NCI-H748 (cell line): ENCODE data around the gene BCL2L13.

Source experiments
- DNase-seq: peaks from one replicate; lab custom pipeline; 2025; ENCODE audit not compliant: unreplicated experiment; lab: John Stamatoyannopoulos, UW

Gene BCL2L13, protein sequence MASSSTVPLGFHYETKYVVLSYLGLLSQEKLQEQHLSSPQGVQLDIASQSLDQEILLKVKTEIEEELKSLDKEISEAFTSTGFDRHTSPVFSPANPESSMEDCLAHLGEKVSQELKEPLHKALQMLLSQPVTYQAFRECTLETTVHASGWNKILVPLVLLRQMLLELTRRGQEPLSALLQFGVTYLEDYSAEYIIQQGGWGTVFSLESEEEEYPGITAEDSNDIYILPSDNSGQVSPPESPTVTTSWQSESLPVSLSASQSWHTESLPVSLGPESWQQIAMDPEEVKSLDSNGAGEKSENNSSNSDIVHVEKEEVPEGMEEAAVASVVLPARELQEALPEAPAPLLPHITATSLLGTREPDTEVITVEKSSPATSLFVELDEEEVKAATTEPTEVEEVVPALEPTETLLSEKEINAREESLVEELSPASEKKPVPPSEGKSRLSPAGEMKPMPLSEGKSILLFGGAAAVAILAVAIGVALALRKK

GRCh38 chr22:17638432-17639246 lies at the start of gene BCL2L13:
Gene BCL2L13 (plus strand): TSS chr22:17638757. CDS start chr22:17655712, 16,955 bp downstream.
- DNase-seq, result peak; percentile 89

- no peak for DNase-seq
These were observed 48.7 kb upstream of the BCL2L13 start for GRCh38 chr22:17589810-17590375.

- DNase-seq, result no peak
These were observed 48.0 kb upstream of the BCL2L13 start for GRCh38 chr22:17590586-17590985.

- no peak for DNase-seq
These were observed 46.4 kb upstream of the BCL2L13 start for GRCh38 chr22:17592201-17592600.

DNA sequence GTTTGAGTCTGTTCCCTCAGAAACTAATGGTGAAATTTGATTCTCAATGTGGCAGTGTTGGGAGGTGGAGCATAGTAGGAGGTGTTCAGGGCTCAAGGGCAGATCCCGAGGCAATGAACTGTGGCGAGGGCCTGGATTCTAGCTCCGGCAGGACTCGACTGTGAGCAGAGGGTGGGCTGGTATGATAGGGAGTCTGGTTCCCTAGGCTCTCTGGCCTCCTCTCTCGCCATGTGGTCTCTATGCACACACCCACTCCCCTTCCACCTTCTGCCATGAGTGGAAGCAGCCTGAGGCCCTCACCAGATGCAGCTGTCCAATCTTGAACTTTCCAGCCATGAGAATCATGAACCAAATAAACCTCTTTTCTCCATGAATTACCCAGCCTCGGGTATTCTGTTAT lies 42.3 kb upstream of the BCL2L13 start:
- no peak for DNase-seq

GRCh38 chr22:17597217-17597616 lies 41.3 kb upstream of the BCL2L13 start:
- no peak for DNase-seq

GRCh38 chr22:17598318-17598717 lies 40.2 kb upstream of the BCL2L13 start:
- DNase-seq, result no peak

DNA sequence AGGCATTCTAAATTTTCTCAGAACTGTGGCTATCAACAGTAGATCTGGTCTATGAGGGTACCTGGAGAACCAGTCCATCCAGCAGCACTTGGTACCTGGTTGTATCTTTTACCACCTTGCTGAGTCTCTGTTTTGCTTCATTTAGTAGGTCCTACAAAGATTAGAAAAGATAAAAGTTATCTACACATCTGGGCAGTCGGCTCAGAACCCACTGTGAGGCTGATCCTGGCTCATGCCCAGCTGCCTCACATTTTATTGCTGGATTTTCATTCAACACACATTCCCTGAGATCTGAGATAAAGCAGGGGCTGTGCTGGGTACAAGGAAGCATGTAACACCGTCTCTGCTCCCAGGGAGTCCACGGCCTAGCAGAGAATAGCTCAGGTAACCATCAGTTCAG lies 37.5 kb upstream of the BCL2L13 start:
- no peak for DNase-seq

- no peak for DNase-seq
These were observed 34.9 kb upstream of the BCL2L13 start for GRCh38 chr22:17603668-17604067.

GRCh38 chr22:17606496-17606895 lies 32.1 kb upstream of the BCL2L13 start:
- DNase-seq, result no peak

DNA sequence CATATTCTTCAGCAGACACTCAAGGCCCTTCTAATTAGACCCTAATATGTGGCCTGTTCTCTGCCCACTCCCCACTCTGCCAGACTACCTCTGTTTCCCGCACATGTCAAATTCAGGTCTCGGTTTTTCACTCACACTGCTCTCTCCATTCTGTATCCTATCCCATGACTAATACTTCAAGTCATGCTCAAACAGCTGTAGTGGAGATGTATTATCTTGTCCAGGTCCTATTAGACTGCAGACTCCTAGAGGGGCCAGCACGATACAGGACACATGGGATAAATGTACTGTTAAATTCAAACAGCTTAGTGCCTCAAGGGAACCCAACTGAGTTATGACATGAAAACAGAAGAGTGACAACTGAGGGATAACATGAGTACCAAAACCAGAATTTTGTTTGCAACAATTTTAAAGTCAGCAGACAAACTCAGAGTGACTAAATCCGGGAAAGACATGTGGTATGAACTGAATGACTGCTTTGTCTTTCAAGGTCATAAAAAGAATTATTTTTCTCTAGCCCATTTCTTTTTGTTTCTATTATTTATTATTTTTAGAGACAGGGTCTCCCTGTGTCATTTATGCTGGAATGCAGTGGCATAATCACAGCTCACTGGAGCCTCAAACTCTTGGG lies 30.6 kb upstream of the BCL2L13 start:
- no peak for DNase-seq

DNA sequence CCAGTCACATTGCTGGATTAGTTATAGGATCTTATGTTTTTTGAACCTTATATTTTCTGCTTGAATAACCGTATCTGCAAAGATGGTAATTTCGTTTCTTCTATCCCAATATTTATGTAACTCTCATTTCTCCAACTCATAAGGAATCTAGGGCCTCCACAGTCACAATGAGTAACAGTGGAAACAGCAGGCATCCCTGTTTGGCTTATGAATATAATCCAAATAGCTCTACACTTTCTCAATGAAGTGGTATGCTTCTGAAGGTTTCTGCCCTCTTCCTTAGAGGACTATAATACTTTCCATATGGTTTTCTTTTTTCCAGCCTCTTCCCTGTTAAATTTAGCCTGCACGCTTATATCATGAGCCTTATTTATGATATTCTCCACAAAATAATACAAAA lies 26.5 kb upstream of the BCL2L13 start:
- no peak for DNase-seq

GRCh38 chr22:17613280-17613679 lies 25.3 kb upstream of the BCL2L13 start:
- no peak for DNase-seq

DNA sequence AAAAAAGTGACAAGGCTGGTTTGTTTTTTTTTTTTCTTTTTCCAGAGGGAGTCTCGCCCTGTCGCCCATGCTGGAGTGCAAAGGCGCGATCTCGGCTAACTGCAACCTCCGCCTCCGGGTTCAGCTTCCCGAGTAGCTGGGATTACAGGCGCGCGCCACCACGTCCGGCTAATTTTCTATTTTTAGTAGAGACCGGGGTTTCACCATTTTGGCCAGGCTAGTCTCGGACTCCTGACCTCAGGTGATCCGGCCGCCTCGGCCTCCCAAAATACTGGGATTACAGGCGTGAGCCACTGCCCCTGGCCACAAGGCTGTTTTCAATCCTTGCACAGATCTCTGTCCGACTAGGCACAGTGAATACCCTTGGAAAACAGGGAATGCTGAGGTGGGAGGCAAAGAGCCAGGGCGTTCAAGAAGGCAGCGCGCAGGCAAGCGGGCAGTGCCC lies 10.6 kb upstream of the BCL2L13 start:
- no peak for DNase-seq

GRCh38 chr22:17628406-17629172 lies 10.0 kb upstream of the BCL2L13 start, which contains the start of gene ATP6V1E1:
Gene ATP6V1E1 (minus strand): TSS chr22:17628749. CDS start chr22:17628635, 114 bp downstream.
- DNase-seq, result peak; percentile 89

- DNase-seq, result no peak
These were observed 9.4 kb upstream of the BCL2L13 start for GRCh38 chr22:17629173-17629489.

DNA sequence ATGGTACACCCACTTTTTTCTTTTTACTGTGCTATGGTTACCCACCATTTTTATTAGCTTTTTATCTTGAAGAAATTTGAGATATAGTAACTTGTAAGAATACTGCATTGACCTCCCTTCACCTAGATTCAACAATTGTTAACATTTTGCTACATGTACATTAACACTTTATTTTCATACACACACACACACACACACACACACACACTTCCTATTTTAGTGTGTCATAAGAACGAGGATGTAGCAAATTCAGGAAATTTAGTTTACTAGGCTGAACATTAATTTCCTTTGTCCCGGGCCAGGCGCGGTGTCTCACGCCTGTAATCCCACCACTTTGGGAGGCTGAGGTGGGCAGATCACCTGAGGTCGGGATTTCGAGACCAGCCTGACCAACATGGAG lies 8.9 kb upstream of the BCL2L13 start:
- no peak for DNase-seq

DNA sequence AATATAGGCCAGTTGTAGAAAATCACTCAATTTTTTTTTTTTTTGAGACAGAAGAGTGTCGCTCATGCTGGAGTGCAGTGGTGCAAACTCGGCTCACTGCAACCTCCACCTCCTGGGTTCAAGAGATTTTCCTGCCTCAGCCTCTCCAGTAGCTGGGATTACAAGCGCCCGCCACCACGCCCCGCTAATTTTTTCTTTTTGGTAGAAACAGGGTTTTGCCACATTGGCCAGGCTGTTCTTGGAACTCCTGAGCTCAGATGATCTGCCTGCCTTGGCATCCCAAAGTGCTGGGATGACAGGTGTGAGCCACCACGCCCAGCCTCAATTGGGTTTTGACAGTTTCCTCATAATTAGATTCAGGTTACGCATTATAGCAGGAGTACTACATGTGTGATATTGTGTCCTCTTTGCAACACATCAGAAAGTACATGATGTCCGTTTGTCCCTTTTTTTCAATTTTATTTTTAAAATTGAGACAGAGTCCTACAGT lies 7.4 kb upstream of the BCL2L13 start:
- DNase-seq, result no peak

GRCh38 chr22:17633217-17633997 lies 5.2 kb upstream of the BCL2L13 start:
- DNase-seq, result no peak

GRCh38 chr22:17633998-17634323 lies 4.6 kb upstream of the BCL2L13 start:
- no peak for DNase-seq
